SH-SY5Y (cell line): ENCODE results near the gene PDE4B.

Source experiments
- GATA2 ChIP-seq: IDR thresholded peaks from 2 replicates; pipeline ENCODE4 v1.6.1; 2011; ENCODE audit warnings: mild to moderate bottlenecking, low read depth, low read length
- GATA3 ChIP-seq: IDR thresholded peaks from 2 replicates; pipeline ENCODE4 v1.6.1; 2011; ENCODE audit warnings: low read depth, mild to moderate bottlenecking, low read length, moderate library complexity

Gene PDE4B

DNA sequence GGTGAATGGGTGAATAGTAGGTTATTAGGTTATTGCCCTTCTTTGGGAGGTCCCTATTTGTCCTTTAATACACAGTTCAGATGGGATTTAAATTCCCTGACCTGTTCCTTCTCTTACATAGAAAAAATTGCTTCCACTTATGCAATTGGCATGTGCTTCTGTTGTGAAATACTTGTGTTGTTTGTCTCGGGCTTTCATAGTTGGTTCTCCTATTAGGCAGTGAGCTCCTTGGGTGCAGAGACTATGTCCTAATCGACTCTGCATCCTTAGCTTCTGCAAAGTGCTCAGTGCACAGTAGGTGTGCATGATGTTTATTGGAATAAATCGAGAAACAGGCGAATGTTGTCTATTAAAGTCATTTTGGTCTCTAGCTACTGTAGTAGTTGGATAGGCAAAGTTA, 1.3 kb upstream of the PDE4B start:
- TF ChIP-seq GATA3 (no peak), GATA2 (no peak)

DNA sequence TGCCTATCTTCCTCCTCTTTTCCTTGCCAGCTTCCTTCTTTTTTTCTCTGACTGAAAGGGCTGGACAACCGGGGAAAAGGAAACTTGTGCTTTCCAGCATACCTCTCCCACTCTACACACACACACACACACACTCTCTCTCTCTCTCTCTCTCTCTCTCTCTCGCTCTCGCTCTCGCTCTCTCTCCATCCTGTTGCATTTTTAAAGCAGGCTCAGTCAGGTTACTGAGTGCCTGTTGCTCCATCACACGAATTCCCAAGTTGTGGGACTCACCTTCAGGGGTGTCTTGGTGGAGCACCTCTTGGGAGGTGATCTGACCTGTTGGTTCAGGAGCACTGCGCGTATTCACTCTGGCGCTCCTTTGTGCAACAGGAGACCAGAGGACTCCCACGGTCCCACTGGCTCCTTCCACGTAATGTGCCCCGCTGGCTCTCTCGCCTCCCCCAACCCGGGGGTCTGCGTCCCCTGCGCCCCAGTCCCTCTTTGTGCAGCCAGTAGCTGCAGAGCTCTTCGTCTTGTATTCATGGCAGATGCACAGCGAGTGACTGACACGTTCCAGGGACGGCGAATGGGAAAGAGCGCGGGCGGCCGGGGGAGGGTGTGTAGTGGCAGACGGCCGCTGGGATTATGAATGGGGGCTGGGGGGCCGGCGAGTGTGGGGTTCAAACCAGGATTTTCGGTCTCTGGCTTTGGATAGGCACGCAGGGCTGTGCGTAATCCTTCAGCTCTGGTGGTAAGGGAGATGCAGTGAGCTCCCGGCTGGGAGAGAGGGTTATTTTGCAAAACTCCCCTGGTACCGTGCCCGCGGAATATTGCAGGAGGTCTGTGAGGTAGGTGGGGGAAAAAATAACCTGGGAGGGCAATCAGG, 660 bp upstream of the PDE4B start:
- TF ChIP-seq GATA3 (no peak), GATA2 (no peak)

DNA sequence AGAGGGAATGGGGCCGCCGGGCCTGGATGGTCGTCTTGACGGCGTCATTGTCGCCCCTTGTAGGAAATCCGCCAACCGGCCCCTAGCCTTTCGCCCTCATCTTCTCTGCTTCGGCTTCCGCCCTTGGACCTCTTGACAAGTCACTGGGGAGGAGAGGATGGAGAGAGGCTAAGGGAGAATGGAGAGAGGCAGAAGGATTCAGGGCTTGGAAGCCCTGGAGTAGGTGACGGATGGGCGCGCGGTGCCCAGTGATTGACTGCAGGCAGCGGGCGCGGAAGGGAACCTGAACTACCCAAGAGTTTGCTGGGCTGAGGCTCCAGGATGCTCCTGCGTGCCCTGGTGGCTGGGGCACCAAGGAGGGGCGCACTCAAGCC, 651 bp downstream of the PDE4B start:
- TF ChIP-seq GATA3 (no peak), GATA2 (no peak)

DNA sequence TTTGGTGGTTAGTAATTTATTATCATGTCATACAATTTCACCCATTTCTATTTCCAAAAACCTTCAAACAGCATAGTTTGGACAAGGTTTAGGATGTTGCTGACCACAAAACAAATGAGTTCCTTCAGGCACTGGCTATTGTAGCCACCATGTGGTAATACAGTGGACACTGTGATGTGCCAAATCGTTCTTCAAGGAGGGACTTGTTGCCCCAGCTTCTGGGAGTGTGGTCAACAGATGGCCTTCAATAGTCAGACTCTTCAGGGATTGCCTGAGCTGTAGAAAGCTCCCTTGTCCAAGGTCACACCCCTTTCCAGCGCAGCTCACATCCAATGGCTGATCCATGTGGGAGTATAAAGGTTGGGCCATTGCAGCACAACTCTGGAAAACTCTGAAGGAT, 2.6 kb downstream of the PDE4B start:
- TF ChIP-seq GATA2 (no peak), GATA3 (no peak)

DNA sequence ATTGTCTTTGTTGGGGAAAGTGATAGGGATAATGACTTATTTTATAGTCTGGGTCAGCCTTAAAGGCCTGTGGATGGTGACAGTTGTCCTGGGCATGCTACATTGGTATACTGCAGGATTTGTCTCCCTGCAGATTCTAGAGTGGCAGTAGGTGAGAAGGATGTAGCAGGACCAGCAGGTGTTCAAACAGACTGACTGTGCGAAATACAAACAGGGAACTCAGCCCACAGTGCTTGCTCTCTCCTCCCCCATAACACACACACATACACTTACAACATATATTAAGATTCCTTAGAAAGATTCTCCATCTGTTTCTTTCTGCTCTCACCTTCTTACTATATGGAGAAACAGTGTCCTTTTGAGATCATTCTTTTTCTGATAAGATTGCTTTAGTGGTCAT, 6.9 kb downstream of the PDE4B start:
- TF ChIP-seq GATA2 = no peak
- no peak for TF ChIP-seq GATA3

DNA sequence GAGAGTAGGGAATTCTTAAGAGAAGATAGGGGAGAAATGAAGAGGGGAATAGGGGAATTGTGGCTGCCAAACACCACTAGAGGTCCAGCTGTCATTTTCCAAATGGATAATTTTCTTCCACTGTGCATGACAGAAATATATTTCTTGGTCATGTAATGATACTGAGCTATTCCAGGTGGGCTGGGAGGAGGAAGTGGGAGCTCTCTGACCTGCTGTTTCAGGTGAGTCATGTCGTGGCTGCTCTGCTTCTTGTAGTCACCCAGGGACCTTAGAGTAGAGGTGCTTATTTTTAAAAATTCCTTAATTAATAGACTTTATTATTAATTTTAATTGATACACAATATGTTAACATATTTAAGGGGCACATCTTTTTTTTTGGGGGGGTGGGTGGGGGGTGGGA, 11.9 kb downstream of the PDE4B start:
- TF ChIP-seq GATA2 = no peak
- no peak for TF ChIP-seq GATA3

DNA sequence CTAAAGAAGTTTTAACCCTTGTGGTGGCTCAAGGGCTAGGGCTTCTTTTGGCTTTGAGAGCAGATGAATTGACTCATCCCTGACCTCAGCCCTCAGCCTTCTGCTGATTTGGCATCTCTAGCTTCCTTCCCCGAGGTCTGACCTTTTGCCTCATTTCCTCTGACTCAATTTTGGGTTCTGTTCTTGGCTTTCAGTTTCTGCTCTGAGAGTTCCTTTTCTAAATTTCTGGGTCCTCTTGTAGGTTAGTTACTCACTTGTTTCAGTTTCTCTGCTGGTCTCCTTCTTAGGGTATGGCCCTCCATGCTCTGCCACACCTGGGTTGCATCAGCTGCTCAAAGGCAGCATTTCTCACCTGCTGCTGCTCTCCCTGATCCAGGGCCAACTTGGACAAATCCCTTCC, 19.4 kb downstream of the PDE4B start:
- TF ChIP-seq GATA2 (no peak), GATA3 (no peak)

DNA sequence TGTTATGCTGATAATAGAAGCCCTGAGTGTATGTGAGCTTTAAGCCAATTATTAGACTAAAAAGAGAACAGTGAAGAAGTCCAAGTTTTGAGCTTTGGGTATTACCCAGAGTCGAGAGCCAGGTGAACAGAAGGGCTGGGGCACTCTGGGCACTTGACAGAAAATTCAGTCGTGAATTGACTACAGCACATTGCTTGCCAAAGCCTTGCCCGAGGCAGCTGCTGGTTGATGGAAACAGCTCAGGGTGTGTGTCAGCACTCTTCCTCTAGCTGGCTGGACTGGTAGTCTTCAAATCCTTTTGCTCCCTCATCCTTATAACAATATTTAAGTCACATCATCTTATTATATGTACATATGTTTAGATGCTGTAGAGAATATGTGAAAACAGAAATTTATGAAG, 21.3 kb downstream of the PDE4B start:
- TF ChIP-seq GATA2 = no peak
- TF ChIP-seq GATA3 = no peak

DNA sequence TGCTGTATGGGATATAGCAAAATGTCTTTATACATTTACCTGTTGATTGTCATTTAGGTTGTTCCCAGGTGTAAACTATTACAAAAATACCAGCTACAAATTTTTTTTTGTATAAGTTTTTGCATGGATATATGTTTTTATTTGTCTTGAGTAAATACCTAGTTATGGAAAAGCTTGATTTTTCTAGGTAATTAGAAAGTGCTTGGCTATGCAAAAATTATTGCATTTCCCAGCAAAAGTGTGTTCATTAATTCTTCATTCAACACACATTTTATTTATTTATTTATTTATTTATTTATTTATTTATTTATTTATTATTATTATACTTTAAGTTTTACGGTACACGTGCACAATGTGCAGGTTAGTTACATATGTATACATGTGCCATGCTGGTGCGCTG, 22.1 kb downstream of the PDE4B start:
- TF ChIP-seq GATA2 (no peak), GATA3 (no peak)

DNA sequence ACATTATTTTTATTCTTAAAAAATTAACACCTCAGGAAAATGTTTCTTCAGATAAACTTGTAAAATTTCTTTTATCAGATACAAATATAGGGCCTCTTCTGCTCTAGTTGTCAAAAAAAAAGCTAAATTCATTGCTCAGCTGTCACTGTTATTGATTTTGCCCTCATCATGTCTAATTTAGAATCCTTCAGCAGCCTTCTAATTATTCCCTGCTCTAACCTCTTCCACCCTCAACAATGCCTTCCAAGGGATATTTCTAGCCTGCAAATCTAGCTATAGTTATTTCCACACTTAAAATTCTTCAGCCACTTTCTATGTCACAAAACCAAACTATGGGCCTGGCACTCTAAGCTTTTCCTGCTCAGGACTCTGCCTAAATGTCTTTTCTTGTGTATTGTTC, 25.2 kb downstream of the PDE4B start:
- TF ChIP-seq GATA3 (no peak), GATA2 (no peak)

DNA sequence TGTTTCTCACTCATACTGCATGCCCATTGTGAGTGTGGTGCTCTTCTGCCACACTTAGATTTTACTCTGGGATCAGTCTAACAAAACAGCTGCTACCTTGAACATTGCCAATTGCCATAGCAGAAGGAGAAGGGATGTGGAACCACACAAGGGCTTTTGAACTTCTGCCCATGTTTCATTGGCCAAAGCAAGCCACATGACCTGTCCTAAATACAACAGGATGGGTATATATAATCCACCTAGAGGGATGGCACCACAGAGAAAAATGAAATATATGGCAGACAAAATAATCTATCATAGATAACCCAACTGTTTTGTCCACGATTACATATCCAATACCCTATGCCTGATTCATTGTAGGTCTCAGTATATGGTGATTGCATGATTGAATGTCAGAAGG, 26.3 kb downstream of the PDE4B start:
- TF ChIP-seq GATA3 = no peak

DNA sequence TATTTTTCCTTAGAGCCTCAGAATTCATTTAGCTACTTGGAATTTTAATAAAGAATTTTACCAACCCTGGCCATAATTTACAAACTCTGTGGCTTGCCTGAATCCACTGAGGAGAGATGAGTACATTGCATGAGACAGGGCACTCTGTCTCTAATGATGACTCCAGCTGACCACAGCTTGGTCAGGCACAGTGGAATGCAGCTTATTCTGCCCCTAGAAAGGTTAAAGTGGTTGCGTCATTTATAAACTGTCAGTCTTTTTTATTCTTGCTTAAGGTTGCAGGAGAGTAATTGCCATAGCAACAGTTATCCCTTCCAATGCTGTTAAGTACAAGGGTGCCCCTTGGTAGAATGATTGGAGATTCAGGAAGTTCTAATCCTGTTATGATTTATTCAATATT, 28.3 kb downstream of the PDE4B start:
- TF ChIP-seq GATA3 (no peak), GATA2 (no peak)

DNA sequence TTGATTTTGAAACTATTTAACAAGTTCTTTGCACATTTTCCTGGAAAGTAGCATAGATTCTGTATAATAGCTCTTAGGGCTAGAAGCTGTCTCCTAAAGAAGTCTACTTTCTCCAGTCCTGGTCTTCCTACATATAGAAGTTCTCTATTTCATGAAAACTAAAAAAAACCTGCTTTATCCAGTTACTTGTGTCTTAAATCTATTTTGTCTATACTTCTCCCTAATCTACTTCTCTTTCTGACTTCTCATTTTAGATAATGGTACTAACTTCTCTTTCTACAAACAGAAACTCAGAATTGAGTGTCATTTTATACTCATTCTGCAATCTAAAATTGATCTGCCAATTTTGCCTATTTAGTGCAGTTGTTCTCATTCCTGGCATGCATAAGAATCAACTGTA, 28.7 kb downstream of the PDE4B start:
- no peak for TF ChIP-seq GATA2
- no peak for TF ChIP-seq GATA3

DNA sequence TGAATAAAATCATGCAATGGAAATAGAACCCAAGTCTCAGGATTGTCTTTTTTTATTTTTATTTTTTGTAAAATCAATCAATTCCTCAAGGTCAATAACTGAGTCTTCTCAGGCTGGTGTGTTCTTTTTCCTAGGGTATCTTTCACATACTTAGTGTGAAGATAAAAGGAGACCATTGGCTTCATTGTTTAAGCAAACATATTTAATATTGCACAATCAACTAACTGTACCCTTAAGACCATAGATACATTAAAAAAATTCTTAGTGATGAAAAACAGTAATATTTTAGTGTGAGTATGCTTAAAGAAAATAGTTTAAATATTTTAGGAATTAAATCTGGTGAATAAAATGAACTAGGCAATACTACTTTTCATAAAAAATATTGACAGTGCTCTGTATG, 31.4 kb downstream of the PDE4B start:
- no peak for TF ChIP-seq GATA2
- TF ChIP-seq GATA3 = no peak

DNA sequence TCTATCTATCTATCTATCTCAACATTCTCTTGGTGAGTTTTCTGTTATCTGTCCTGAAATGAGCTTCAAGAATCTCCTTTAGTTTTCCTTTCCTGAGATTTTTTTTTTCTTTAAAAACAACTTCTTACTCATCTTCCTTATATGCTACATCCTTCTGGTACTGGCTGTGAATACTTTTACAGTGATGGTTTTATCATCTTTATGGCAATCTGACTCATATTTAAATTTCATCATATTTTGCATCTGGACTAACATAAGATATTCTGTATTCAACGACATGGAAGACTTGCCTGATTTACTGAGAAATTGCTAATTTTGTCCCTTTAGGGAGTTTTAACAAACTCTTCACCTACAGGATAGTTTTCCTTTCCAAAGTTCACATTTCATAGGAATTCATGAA, 33.0 kb downstream of the PDE4B start:
- TF ChIP-seq GATA3 = no peak
- TF ChIP-seq GATA2 = no peak

DNA sequence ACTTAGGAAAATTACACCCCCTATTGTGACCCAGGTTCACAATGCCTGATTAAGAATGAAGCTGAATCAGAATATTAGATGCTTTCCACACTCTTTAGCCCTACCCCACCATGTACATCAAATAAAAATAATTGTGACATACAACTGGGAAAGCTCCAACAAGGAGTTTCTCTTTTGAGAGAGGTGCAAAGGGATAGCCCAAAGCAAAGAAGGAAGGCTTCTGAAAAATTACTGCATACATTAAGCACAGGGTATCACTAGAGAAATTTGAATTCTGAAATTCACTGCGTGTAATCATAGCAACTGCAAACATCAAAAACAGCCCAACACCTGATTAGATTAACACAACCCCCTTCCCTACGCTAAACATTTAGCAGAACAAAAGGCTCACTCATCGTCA, 34.1 kb downstream of the PDE4B start:
- TF ChIP-seq GATA2 (no peak), GATA3 (no peak)

DNA sequence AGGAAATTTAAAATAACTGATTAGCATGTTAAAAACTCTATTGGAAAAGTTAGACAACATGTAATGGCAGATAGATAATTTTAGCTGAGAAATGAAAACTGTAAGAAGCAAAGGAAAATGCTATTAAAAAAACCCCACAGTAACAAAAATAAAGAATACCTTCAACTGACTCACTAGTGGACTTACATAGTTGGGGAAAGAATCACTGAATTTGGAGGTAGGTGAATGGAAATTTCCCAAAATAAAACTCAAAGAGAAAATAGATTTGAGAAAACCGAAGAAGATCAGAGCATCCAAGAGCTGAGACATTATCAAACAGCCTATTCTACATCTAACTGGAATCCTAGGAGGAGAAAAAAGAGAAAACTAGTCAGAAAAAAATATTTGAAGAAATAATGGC, 34.7 kb downstream of the PDE4B start:
- TF ChIP-seq GATA2 = no peak
- TF ChIP-seq GATA3 = no peak
